Lung (tissue), 12 donors: Measurements from ENCODE around the gene PDGFC. TPM values are rescaled to one million over a fixed set of nuclear protein-coding genes. Genes with fewer than 3 reads are reported as not detected.

Source experiments
- ATAC-seq: fragments of 200-7000 bp; cut with Tn5 transposase; one replicate; pipeline ENCODE4 v1.9.1; 2020; ENCODE audit warnings: moderate number of reproducible peaks; ENCODE audit not compliant: insufficient read depth, low FRiP score
- DNase-seq, 3 donors: peaks; one replicate each; pipeline ENCODE4 v3.0.0-alpha.2; 2013 to 2017
- H3K27ac ChIP-seq, 2 donors: one replicate each; pipeline ENCODE4 v1.5.1; 2013; ENCODE audit warnings: mild to moderate bottlenecking in 2 of 2, moderate library complexity in 2 of 2, control low read depth in 1 of 2, inconsistent platforms in 1 of 2, low read depth in 1 of 2, low read length in 1 of 2
- H3K27me3 ChIP-seq, 3 donors: one replicate each; pipeline ENCODE4 v1.5.1; 2013; ENCODE audit warnings: low read length in 2 of 3; ENCODE audit not compliant: control insufficient read depth in 3 of 3, insufficient read depth in 3 of 3
- H3K36me3 ChIP-seq, 4 donors: one replicate each; pipeline ENCODE4 v1.5.1; 2013; ENCODE audit warnings: low read length in 4 of 4, mild to moderate bottlenecking in 1 of 4, moderate library complexity in 1 of 4; ENCODE audit not compliant: control insufficient read depth in 4 of 4, insufficient read depth in 4 of 4
- H3K4me1 ChIP-seq, 5 donors: one replicate each; pipeline ENCODE4 v1.5.1; 2013; ENCODE audit warnings: low read length in 5 of 5, mild to moderate bottlenecking in 2 of 5, moderate library complexity in 1 of 5; ENCODE audit not compliant: control insufficient read depth in 5 of 5, insufficient read depth in 5 of 5
- H3K4me3 ChIP-seq: one replicate; pipeline ENCODE4 v1.5.1; 2013; ENCODE audit warnings: mild to moderate bottlenecking, control low read depth, moderate library complexity
- H3K9ac ChIP-seq, 2 donors: one replicate each; pipeline ENCODE4 v1.5.1; 2013; ENCODE audit warnings: low read length in 2 of 2, control low read depth in 1 of 2; ENCODE audit not compliant: insufficient read depth in 1 of 2
- H3K9me3 ChIP-seq, 4 donors: one replicate each; pipeline ENCODE4 v1.5.1; 2013; ENCODE audit warnings: low read length in 3 of 4, mild to moderate bottlenecking in 1 of 4, moderate library complexity in 1 of 4; ENCODE audit not compliant: control insufficient read depth in 4 of 4, insufficient read depth in 3 of 4
- WGBS, 2 donors: extraction: QIAGEN DNeasy Blood & Tissue Kit; methylation state at CpG; one replicate each; pipeline ENCODE4 v1.1.7; 2013; 5-methylcytosine and 5-hydroxymethylcytosine counted together
- polyA plus RNA-seq, 2 donors: library from polyadenylated mRNA; stranded (reverse); fragments of 200-250 nt; gene quantifications; one replicate each; pipeline ENCODE4 v1.2.1, GENCODE V29; 2013
- total RNA-seq, 2 donors: library from RNA; depleted of rRNA in 1 of 2; stranded (reverse); fragments of >200 nt in 1 of 2; gene quantifications; one replicate each; pipeline ENCODE4 v1.2.1, GENCODE V29; 2014 to 2021
- TF ChIP-seq, protein P1 (sequence below): IDR thresholded peaks from 2 replicates; pipeline ENCODE4 v1.5.1; 2012; ENCODE audit warnings: mild to moderate bottlenecking; ENCODE audit errors: control extremely low read depth, extremely low read depth
- donor health status: control.
- donor health status: control.
- donor health status: Bipolar disorder and iron deficiency.
- donor health status: healthy.
- donor health status: DM: yes; HTN: yes; CAD: no.

Gene PDGFC
- total and polyA plus RNA-seq, 4 donors: 4.5 to 56.0 (median 11.7) TPM

DNA sequence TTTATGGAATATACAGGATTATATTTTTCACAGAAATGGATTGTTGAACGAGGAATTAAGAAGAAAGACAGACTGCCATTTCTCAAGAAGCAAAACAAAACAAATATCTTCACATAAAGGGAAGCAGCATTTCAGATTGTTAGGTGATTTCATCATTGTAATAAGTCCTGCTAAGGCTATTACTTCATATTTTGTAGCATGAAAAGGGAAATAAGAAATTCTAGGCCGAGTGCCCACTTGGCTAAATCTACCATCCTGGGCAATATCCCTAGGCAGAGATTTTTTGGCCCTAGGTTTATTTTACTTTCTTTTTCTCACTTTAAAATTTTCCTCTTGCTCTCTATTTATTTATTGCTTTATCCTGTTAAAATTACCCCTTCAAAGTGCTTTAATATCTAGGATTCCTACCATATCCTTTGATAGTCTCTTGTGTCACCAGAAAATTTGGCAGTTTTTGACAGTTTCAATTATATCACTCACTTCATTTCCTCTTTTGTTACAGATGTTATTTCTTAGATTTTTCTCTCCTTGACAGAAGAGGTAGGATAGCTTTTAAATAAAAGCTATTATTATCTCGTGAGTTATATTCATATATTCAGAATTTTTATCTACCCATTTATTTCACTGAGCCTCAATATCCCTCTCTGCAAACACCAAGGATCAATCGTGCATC is 142.3 kb downstream of the PDGFC start:
- no peaks in the 10 kb centered on the region for H3K27me3 ChIP-seq
- TF ChIP-seq, protein P1, sequence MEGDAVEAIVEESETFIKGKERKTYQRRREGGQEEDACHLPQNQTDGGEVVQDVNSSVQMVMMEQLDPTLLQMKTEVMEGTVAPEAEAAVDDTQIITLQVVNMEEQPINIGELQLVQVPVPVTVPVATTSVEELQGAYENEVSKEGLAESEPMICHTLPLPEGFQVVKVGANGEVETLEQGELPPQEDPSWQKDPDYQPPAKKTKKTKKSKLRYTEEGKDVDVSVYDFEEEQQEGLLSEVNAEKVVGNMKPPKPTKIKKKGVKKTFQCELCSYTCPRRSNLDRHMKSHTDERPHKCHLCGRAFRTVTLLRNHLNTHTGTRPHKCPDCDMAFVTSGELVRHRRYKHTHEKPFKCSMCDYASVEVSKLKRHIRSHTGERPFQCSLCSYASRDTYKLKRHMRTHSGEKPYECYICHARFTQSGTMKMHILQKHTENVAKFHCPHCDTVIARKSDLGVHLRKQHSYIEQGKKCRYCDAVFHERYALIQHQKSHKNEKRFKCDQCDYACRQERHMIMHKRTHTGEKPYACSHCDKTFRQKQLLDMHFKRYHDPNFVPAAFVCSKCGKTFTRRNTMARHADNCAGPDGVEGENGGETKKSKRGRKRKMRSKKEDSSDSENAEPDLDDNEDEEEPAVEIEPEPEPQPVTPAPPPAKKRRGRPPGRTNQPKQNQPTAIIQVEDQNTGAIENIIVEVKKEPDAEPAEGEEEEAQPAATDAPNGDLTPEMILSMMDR: no peak
- DNase-seq (peak in 2 of 3 donors; percentile 40 to 50), ATAC-seq (no peak)
- H3K27ac ChIP-seq: no peak overlapping the region
- peaks cover 0 to 2% (median 0%) of the 10 kb centered on the region in 5 donors for H3K4me1 ChIP-seq
- H3K9ac ChIP-seq: no peak overlapping the region
- no peak overlapping the region for H3K4me3 ChIP-seq
- no peaks in the 10 kb centered on the region for H3K36me3 ChIP-seq
- WGBS, 2 donors: 40 to 46% methylated on average over 4 of the region's 4 CpGs
- H3K9me3 ChIP-seq: no peaks in the 10 kb centered on the region

DNA sequence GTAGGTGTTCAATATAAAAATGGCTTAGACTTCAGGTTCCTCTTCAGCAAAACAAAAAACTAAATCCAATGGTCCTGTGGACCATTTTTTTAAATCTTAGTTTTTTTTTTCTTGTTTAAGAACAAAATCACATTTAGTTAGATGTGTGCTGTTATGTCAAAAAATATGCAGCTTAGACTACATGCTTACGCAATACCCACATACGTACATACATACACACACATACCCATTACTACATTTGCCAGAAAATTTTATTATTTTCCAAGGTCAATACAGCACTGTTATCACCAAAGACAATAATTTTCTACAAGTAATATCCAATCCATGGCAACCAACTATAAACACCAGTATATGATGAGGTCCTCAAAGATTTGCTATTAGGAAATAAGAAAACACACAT is 144.1 kb downstream of the PDGFC start:
- WGBS, 2 donors: 64 to 84% methylated on average over 2 of the region's 2 CpGs
- H3K27ac ChIP-seq: no peak overlapping the region
- no peak for ATAC-seq
- no peaks in the 10 kb centered on the region for H3K36me3 ChIP-seq
- no peaks in the 10 kb centered on the region for H3K27me3 ChIP-seq
- H3K9ac ChIP-seq: no peak overlapping the region
- TF ChIP-seq, protein P1: no peak
- DNase-seq: peak in 2 of 3 donors; percentile 37 to 50
- no peaks in the 10 kb centered on the region for H3K9me3 ChIP-seq
- no peak overlapping the region for H3K4me3 ChIP-seq
- peaks cover 0 to 2% (median 0%) of the 10 kb centered on the region in 5 donors for H3K4me1 ChIP-seq

DNA sequence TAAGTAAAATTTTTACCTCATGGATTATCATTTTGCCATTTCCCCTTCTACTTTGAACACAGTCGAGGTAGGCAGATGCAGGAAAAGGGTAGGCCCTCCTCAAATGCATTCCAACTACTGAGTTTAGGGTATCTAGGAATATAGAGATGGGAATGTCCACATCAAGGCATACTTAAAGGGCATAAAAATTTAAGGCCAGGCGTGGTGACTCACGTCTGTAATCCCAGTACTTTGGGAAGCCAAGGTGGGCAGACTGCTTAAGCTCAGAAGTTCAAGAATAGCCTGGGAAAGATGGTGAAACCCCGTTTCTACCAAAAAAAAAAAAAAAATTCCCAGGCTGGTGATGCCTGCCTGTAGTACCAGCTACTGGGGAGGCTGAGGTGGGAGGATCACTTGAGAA is 146.5 kb downstream of the PDGFC start:
- Histone ChIP-seq H3K4me1 (peaks cover 0 to 6% (median 0%) of the 10 kb centered on the region in 5 donors), H3K27me3 (no peaks in the 10 kb centered on the region), H3K36me3 (no peaks in the 10 kb centered on the region), H3K9ac (no peak overlapping the region), H3K9me3 (no peaks in the 10 kb centered on the region), H3K4me3 (no peak overlapping the region), H3K27ac (no peak overlapping the region)
- WGBS, 2 donors: 85 to 87% methylated on average over 4 of the region's 4 CpGs
- ATAC-seq (no peak), DNase-seq (no peak)
- TF ChIP-seq, protein P1: no peak
